ENCODE results near the gene CACNA1B.

DNA sequence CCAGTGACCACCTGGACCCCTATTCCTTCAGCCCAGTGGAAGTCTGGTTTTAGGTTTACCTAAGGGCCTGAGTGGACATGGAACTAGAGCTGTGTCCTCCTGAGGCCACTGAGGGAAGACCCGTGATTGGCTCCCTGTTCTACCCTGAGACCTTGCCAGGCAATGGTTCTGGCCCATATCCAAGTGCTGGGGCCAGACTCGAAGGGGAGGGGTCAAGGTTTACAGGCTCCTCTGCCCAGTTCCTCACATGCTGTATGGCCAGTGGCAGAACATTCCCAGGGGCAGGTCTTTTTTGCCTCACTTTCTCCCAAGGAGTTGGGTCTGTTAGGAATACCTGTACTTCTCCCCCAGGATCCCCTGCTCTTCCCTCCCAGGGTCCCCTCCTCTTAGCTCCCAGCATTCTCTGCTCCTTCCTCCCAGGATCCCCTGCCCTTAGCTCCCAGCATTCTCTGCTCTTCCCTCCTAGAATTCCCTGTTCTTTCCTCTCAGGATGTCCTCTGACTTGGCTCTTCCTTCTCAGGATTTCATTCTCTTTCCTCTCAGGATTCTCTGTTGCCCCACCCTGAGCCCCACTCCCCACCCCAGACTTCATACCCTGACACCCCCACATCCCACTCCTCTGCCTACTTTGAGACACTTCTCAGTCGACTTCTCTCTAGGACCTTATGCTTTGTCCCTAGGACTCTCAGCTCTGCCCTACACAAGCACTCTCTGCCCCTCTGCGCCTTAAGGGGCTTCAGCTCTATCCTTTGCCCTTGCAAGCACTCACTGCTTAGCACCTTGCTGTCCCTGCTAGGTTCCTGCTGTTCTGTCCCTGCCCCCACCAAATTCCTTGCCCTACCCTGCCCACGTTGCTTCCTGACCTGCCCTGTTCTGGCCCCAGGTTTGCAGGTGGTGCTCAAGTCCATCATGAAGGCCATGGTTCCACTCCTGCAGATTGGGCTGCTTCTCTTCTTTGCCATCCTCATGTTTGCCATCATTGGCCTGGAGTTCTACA is 36.5 kb downstream of the CACNA1B start:
- TF ChIP-seq, protein P1, sequence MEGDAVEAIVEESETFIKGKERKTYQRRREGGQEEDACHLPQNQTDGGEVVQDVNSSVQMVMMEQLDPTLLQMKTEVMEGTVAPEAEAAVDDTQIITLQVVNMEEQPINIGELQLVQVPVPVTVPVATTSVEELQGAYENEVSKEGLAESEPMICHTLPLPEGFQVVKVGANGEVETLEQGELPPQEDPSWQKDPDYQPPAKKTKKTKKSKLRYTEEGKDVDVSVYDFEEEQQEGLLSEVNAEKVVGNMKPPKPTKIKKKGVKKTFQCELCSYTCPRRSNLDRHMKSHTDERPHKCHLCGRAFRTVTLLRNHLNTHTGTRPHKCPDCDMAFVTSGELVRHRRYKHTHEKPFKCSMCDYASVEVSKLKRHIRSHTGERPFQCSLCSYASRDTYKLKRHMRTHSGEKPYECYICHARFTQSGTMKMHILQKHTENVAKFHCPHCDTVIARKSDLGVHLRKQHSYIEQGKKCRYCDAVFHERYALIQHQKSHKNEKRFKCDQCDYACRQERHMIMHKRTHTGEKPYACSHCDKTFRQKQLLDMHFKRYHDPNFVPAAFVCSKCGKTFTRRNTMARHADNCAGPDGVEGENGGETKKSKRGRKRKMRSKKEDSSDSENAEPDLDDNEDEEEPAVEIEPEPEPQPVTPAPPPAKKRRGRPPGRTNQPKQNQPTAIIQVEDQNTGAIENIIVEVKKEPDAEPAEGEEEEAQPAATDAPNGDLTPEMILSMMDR (IDR thresholded peaks at IDR 0.05 in 2 of 3, conservative IDR thresholded peaks at IDR 0.05 in 1 of 3; ENCODE audit: borderline replicate concordance in 1 of 3, insufficient read depth in 1 of 3, low read depth in 2 of 3, low read length in 2 of 3): no peak
- TF ChIP-seq YY1 (IDR thresholded peaks at IDR 0.05; ENCODE audit: extremely low read depth, insufficient replicate concordance, low read depth, low read length): no peak
- TF ChIP-seq CEBPB (IDR thresholded peaks at IDR 0.05; ENCODE audit: low read depth): no peak
- no peak for TF ChIP-seq POLR2AphosphoS5 (IDR thresholded peaks at IDR 0.05; ENCODE audit: low read depth, low read length)
- TF ChIP-seq EZH2 (IDR thresholded peaks at IDR 0.05): no peak
- no peak for TF ChIP-seq ZNF274 (IDR thresholded peaks at IDR 0.05; ENCODE audit: low read depth, low read length)
- TF ChIP-seq POLR2A (IDR thresholded peaks at IDR 0.05; ENCODE audit: borderline replicate concordance, extremely low read depth, insufficient read depth, insufficient read length): no peak
- TF ChIP-seq JUND (IDR thresholded peaks at IDR 0.05): no peak
- TF ChIP-seq FOSL1 (IDR thresholded peaks at IDR 0.05; ENCODE audit: low read depth): no peak
- TF ChIP-seq EGR1 (IDR thresholded peaks at IDR 0.05; ENCODE audit: low read depth): no peak
